ENCODE results near the gene CRYBG2.
"Not testable (repeated sequence)": the region's sequence is repeated elsewhere in the genome, so short reads cannot be mapped to it uniquely, and the experiment has no call there.

The CRYBG2 gene

GRCh38 chr1:26317612-26318337, 36.2 kb downstream of the CRYBG2 start, which contains the start of gene CD52:
Gene CD52, plus strand, starts transcription at chr1:26317958. Its CDS starts 60 bp downstream, at chr1:26318018.
- DNase-seq = no peak

GRCh38 chr1:26317146-26317545, 36.8 kb downstream of the CRYBG2 start:
- no peak for DNase-seq

GRCh38 chr1:26315874-26316850, 37.8 kb downstream of the CRYBG2 start:
- DNase-seq = no peak

GRCh38 chr1:26314501-26314900, 39.4 kb downstream of the CRYBG2 start:
- no peak for DNase-seq

DNA sequence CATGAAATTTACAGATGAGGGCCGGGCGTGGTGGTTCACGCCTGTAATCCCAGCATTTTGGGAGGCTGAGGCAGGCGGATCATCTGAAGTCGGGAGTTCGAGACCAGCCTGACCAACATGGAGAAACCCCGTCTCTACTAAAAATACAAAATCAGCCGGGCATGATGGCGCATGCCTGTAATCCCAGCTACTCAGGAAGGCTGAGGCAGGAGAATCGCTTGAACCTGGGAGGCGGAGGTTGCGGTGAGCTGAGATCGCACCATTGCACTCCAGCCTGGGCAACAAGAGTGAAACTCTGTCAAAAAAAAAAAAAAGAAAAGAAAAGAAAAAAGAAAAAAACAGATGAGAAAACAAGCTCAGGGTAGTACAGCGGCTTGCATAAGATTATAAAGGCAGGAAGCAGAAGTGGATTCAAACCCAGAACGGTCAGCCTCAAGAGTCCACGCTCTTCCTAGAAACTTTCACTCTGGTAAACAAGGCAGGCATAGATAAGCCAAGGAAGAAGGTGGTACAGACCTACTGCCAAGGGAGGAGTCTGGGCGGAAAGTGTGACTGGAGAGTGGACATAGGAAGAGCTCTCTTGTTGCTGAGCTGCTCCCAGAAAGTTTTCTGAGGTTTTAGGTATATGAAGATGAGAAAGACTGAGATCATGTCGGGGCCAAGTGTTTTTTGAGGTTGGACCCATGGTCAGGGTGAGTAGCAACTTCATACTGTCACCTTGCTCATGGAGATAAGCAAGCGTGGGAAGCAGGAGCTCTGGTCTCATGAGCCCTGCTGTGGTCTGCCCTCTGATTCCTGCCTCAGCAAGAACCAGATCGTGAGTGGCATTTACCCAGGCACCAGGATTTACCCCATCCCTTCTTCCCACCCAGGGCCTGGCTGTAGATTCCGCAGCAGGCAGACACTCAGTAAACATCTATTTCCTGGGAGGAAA, 45.7 kb downstream of the CRYBG2 start:
- not testable (repeated sequence) for DNase-seq

DNA sequence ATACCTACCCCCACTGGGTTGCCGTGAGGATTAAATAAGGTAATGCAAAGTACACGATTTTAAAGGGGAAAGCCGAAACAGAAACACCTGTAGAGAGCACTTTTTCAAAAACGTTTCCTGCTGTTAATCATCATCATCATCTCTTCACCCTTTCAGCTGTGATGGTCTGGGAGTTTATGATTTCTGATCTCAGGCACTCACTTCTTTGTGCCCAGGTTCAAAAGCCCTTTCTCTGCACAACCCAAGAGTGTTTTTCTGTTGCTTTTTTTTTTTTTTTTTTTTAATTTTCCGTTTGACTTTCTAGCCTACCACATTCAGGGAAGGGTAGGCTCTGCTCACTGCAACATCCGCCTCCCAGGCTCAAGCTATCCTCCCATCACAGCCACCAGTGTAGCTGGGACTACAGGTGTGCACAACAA, 46.6 kb downstream of the CRYBG2 start:
- no peak for DNase-seq

DNA sequence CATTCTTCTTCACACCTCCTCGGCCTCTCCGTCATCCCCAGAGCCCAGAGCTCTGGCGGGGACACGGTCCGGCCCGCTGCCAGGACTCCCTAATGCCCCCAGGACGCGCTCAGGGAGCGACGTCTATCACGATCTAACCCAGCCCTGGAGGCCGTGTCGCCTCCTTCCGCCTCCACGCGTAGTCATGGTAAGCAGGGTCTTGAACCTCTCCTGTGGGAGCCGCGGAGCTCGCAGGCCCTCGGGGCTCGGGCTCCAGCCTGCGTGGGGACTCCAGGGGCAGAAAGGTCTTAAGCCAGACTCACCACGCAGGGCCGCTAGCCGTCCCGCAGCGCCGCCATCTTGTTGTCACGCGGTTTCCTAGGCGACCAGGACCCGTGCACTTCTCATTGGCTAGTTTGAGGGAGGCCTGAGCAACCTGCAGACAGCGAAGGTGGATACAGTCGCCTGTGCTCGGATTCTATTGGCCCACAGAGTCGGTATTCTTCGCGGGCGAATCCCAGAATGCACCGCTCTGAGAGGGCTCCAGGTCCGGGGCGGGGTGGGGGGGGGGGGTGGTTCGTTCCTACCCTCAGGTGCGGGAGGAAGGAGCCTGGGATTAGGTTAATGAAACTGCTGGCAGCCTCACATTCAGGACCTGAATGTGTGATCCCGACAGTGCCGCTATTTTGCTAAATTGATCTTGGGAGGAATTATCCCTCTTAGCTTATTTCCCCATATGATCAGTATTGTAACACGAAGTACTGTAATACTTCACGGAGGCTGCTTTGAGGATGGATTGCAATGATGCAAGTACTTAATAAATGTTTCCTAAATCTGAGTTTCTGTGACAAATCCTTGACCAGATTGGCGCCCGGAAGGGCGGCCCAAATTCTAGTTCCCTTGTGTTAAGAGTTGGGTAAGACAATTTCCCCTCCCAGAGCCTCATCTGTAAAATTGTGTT, 47.4 kb downstream of the CRYBG2 start, which contains the start of gene UBXN11:
UBXN11 (minus strand) TSS at position 347 of the 940 bp plus-strand sequence. CDS start 3,753 bp downstream, outside the sequence.
- peak; percentile 91 for DNase-seq

DNA sequence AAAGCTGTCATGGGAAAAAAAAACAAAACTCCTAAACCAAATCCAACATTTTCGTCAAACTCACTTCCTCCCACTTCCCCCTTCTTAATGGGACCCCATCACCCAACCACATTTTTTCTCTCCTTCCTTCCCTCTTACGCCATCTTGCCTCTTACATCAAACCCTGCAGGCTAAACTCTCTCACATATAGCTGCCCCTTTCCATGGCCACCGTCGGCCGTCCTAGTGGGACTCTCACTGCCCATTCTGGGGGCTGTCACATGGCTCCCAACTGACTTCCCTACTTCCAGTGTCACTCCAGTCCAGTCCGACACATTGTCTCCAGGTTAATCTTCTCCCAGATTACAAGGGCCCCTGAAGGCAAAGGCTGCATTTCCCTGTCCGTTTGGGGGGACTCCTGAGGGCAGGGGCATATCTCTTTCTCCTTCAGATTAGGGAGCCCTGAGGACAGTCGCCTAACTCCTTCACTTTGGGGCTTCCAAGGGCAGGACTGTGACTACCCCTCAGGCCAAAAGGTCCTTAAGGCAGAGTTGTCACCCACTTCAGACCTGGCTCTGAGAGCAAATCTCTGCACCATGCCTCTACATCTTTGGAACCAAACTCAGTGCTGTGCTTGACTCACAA, 48.2 kb downstream of the CRYBG2 start:
- DNase-seq = no peak

GRCh38 chr1:26302733-26303405, 51.1 kb downstream of the CRYBG2 start:
- no peak for DNase-seq

- DNase-seq = no peak
Observed at GRCh38 chr1:26300578-26301275, 53.2 kb downstream of the CRYBG2 start.

DNA sequence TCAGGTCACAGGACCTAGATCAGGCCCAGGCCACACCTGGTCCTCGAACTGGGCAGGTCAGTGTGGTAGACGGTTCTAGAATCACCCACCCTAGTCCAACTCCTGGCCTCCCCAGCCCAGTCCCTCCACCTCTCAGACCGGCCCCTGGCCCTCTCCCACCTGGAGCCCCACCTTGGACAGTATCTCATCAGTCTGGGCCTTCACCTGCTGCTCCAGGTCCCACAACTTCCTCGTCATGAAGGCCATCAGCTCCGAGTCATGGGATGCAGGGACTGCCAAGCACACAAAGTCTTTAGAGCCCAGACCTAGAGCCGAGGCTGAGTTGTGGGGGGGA, 56.2 kb downstream of the CRYBG2 start:
- DNase-seq = no peak

DNA sequence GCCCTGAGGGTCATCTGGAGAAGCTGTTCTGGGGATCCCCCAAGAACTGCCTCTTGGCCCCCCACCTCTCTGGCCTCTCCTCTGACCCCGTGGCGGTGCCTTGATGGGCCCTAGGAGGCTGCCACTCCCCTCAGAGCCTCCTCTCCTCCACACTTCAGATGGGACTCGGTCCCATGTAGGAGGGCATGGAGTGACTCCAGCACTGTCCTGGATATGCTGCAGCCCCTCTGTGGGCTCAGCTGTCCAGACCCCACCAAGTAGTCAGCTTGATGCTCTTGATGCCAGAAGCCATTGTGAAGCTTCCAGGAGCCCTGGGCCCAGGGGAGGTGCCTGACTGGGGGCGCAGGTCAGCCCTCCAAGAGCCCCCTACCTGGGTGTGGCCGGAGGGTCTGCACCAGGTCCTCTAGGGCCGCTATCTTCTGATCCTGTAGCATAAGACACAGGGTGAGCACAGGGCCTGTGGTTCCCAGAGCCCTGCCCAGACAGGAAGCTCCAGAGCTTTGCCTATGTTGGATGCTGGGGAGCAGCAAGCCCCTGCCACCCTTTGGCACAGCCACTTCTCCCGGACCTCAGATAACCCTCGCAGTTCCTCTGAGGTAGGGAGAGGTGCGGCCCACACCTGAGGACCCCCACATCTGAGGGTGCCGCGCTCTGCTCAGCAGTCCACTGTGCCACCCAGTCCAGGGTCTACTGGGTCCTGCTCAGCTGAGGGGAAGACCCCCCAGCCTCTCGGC, 56.7 kb downstream of the CRYBG2 start:
- DNase-seq = no peak

DNA sequence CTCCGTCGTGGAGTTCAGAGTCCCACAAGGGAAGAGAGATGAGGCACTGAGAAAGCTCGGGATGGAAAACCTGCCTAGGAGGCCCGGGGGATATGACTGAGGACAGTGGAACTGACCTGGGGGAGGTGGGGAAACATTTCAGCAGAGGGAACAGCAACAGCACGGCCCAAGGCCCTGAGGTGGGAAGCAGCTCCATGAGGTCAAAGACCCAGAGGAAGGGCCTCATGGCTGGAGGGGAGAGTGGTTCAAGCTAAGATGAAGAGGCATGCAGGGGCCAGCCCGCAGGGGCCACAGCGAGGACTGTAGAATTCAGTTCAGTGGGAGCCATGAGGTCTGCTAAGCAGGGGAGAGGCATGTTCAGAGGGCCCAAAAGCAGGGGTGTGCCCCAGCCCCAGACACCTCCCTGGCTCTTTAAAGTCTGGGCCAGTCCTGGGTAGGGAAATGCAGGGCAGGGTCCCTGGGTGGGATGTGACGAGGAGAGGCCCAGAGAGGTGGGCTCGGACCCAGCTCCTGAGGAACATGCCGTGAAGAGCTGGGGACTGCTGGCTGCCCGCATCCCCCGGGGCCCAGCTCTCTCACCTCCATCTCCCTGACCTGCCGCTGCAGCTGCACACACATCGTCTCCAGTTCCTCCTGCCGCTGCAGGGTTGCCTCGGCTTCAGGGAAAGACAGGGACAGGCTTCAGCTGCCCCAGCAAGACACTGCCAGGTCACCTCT, 57.4 kb downstream of the CRYBG2 start:
- DNase-seq = no peak

GRCh38 chr1:26295194-26296138, 58.5 kb downstream of the CRYBG2 start:
- no peak for DNase-seq

DNA sequence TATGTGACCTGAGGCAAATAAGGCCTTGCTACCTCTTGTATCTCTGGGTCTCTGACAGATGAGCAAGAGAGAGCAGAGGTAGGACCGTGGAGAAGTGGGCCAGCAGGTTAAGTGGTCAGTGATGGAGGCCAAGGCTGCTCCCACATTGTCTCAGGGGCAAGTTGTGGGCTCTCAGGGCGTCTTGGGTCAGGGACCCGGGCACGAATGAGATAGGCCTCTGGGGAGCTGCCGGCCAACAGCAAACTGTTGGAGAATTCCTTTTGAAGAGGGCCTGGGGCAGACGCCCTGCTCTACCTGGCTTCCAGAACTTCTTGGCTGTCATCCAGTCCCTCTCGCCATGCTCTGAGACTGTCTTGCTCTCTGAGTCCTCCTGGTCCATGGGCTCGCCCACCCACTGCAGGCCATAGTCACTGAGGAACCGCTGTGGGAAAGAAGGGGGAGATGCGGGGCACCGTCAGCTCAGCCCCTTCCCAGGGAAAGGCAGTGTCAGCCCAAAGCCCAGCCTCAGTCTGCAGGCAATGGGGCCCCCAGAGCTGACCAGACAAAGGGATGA, 59.9 kb downstream of the CRYBG2 start:
- no peak for DNase-seq

DNA sequence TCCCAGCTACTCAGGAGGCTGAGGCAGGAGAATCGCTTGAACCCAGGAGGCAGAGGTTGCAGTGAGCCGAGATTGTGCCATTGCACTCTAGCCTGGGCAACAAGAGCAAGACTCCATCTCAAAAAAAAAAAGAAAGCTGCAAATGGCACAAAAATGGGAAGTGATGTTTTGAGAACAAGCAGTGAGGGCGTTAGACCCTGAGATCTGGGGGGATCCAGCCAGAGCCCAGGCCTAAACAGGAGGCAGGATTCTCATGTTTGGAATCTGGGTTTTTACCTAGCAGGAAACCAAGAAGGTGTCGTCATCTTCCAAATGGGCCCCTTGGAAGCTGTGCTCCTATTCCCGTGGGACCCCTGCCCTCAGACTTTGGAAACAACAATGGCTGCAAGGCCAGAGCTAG, 61.2 kb downstream of the CRYBG2 start:
- DNase-seq = not testable (repeated sequence)

DNA sequence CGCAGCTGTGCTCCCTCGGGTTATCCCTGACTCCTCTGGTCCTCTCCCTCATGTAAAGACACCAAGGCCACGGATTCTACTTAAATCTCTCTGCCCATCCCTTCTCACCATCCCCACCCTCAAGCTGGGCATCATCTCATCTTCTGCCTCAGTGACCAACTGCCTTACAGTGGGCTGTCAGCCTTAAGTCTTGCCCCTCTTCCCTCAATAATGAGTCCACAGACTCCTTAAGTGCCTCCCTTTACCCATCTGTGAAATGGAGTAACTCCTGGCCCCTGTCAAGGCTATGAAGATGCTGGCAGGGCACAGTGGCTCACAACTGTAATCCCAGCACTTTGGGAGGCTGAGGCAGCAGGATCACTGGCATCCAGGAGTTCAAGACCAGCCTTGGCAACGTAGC, 62.0 kb downstream of the CRYBG2 start:
- DNase-seq = no peak

Measured in SHP77 treated with DMSO at 0.1 percent for 48 hours (cell line).